SH-SY5Y (cell line): ENCODE measurements around the gene SLC22A5.

Source experiments
- GATA2 ChIP-seq: IDR thresholded peaks from 2 replicates; pipeline ENCODE4 v1.6.1; 2011; ENCODE audit warnings: mild to moderate bottlenecking, low read depth, low read length
- GATA3 ChIP-seq: IDR thresholded peaks from 2 replicates; pipeline ENCODE4 v1.6.1; 2011; ENCODE audit warnings: low read depth, mild to moderate bottlenecking, low read length, moderate library complexity

- no peak for TF ChIP-seq GATA3
- no peak for TF ChIP-seq GATA2
Observed at GRCh38 chr5:132392978-132393825, 23.7 kb downstream of the SLC22A5 start.
